ENCODE data around the gene CCDC154. TPM values are rescaled to one million over a fixed set of nuclear protein-coding genes. Genes with fewer than 3 reads are reported as not detected.

The CCDC154 gene
- polyA plus RNA-seq, 3 donors from 2014 or later: not detected

Other genes starting within 250 kb of the CCDC154 start
- not detected for gene TPSG1, start 219.3 kb downstream of the CCDC154 start, polyA plus RNA-seq
- not detected for gene TPSB2, start 214.4 kb downstream of the CCDC154 start, polyA plus RNA-seq
- not detected for gene TPSAB1, start 203.9 kb downstream of the CCDC154 start, polyA plus RNA-seq
- gene TPSD1, start 188.5 kb downstream of the CCDC154 start, polyA plus RNA-seq: not detected
- 100 to 1,000 TPM in 2 of 3 donors, 10 to 100 TPM in 1; 94.1 to 119 (median 101) TPM for gene UBE2I, start 134.9 kb downstream of the CCDC154 start, polyA plus RNA-seq
- 1 to 10 TPM in 2 of 3 donors, not detected in 1; 1.9 to 4.0 TPM for gene BAIAP3, start 110.9 kb downstream of the CCDC154 start, polyA plus RNA-seq
- 100 to 1,000 TPM; 104 to 143 (median 114) TPM for gene TSR3, start 92.7 kb downstream of the CCDC154 start, polyA plus RNA-seq
- gene GNPTG, start 92.6 kb downstream of the CCDC154 start, polyA plus RNA-seq: 10 to 100 TPM; 44.3 to 76.5 (median 64.1) TPM
- 10 to 100 TPM in 1 of 3 donors, 1 to 10 TPM in 2; 1.0 to 14.5 (median 5.9) TPM for gene UNKL, start 29.9 kb downstream of the CCDC154 start, polyA plus RNA-seq
- gene UQCC4, start 23.8 kb downstream of the CCDC154 start, polyA plus RNA-seq: 10 to 100 TPM; 59.3 to 79.9 (median 64.7) TPM
- gene PERCC1, start 13.5 kb downstream of the CCDC154 start, polyA plus RNA-seq: not detected
- 10 to 100 TPM; 19.8 to 44.8 (median 21.5) TPM for gene CLCN7, start 30.5 kb upstream of the CCDC154 start, polyA plus RNA-seq
- not detected for gene PTX4, start 44.4 kb upstream of the CCDC154 start, polyA plus RNA-seq
- 10 to 100 TPM; 12.0 to 16.4 (median 12.3) TPM for gene TELO2, start 48.8 kb upstream of the CCDC154 start, polyA plus RNA-seq
- 10 to 100 TPM; 23.0 to 41.0 (median 38.3) TPM for gene TMEM204, start 89.1 kb upstream of the CCDC154 start, polyA plus RNA-seq
- gene IFT140, start 167.5 kb upstream of the CCDC154 start, polyA plus RNA-seq: 1 to 10 TPM in 2 of 3 donors, not detected in 1; 1.5 to 2.0 TPM
- 10 to 100 TPM in 1 of 3 donors, 1 to 10 TPM in 2; 1.4 to 11.5 (median 2.8) TPM for gene CRAMP1, start 167.8 kb upstream of the CCDC154 start, polyA plus RNA-seq
- gene JPT2, start 233.7 kb upstream of the CCDC154 start, polyA plus RNA-seq: 10 to 100 TPM in 1 of 3 donors, 1 to 10 TPM in 2; 7.9 to 14.0 (median 8.3) TPM